ENCODE data around the gene PNLIPRP2.

PNLIPRP2 gene

GRCh38 chr10:116671274-116671926 lies 50.6 kb downstream of the PNLIPRP2 start:
- no peaks in the 10 kb centered on the region for H3K9me3 ChIP-seq (replicated peaks; ENCODE audit: low read length)
- no peak overlapping the region for H3K4me2 ChIP-seq (ENCODE audit: low read length)
- H3K36me3 ChIP-seq (ENCODE audit: insufficient read depth, low read length), result no peaks in the 10 kb centered on the region
- H3K9ac ChIP-seq (ENCODE audit: low read depth, low read length), result no peak overlapping the region
- H3K4me1 ChIP-seq (ENCODE audit: control insufficient read depth, insufficient read depth, low read length), result peaks cover 5% of the 10 kb centered on the region
- no peak overlapping the region for H3K4me3 ChIP-seq (ENCODE audit: low read length)
- no peaks in the 10 kb centered on the region for H3K27me3 ChIP-seq (ENCODE audit: control insufficient read depth, insufficient read depth, low read length)

DNA sequence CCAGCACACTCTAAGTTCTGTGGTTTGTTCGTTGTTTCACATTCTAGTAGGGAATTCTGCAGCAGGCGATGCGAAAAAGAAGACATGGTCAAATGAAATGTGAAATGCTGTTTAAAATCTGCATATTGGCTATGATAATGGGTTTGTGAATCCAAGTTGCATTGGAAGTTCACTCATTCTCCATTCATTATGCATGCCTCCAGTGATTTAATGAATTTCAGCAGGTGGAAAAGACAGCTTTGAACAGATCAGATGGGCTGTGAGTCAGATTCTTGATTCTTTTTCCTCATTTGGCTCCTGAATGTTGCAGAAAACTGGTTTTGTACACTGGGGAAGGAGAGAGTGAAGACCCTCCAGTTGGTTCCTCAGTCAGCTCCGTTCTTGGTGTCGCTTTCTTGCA lies 52.1 kb downstream of the PNLIPRP2 start:
- no peak overlapping the region for H3K4me3 ChIP-seq (ENCODE audit: low read length)
- H3K4me2 ChIP-seq (ENCODE audit: low read length), result no peak overlapping the region
- no peaks in the 10 kb centered on the region for H3K9me3 ChIP-seq (replicated peaks; ENCODE audit: low read length)
- H3K9ac ChIP-seq (ENCODE audit: low read depth, low read length), result no peak overlapping the region
- H3K4me1 ChIP-seq (ENCODE audit: control insufficient read depth, insufficient read depth, low read length), result peaks cover 5% of the 10 kb centered on the region
- no peaks in the 10 kb centered on the region for H3K27me3 ChIP-seq (ENCODE audit: control insufficient read depth, insufficient read depth, low read length)
- H3K36me3 ChIP-seq (ENCODE audit: insufficient read depth, low read length), result no peaks in the 10 kb centered on the region

DNA sequence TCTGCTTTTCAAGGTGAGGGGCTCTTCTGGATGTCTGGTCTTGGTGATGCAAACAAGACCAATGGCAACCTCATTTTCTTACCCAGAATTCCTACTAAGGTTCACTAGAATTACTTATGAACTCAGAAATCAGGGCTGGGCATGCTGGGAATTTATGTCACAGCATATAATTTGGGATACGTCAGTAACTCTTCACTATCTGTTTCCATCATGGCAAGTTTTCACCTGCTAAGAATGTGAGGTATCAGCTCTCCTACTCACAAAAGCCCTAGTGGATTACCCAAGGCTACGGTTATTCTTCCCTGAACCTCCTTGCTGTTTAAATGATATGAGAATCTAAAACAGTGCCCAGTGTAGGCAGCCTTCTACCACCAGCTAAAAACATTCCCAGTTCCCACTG lies 53.1 kb downstream of the PNLIPRP2 start:
- no peaks in the 10 kb centered on the region for H3K36me3 ChIP-seq (ENCODE audit: insufficient read depth, low read length)

DNA sequence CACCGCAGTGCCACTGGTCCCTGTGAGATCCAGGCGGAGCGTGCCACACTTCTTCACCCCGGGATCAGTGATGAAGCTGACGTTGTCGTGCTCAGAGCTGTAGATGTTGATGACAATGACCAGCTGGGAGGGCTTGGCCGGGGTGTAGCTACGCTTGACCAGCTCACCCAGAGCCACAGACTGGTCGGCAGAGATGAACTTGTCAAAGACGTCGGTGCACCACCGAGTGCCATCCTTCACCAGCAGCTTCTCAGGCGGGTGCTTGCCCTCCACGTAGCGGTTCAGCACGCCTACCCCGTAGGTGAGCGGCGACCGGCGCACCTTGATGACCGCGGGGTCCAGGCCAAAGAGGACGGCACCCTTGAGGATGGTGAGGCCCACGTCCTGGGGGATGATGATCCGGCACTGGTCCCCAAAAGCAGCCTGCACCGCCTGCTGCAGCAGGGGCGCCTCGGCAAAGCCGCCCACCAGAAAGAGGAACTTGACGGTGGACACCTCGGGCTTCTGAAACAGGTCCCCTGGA lies 54.2 kb downstream of the PNLIPRP2 start:
- H3K4me1 ChIP-seq (ENCODE audit: control insufficient read depth, insufficient read depth, low read length), result peaks cover 5% of the 10 kb centered on the region
- H3K4me3 ChIP-seq (ENCODE audit: low read length), result no peak overlapping the region
- no peak overlapping the region for H3K4me2 ChIP-seq (ENCODE audit: low read length)
- H3K36me3 ChIP-seq (ENCODE audit: insufficient read depth, low read length), result no peaks in the 10 kb centered on the region
- H3K27me3 ChIP-seq (ENCODE audit: control insufficient read depth, insufficient read depth, low read length), result no peaks in the 10 kb centered on the region
- H3K9ac ChIP-seq (ENCODE audit: low read depth, low read length), result no peak overlapping the region
- H3K9me3 ChIP-seq (replicated peaks; ENCODE audit: low read length), result no peaks in the 10 kb centered on the region

More for the DNA sequence above, 53.1 kb downstream of the PNLIPRP2 start:
- Histone ChIP-seq H3K4me2 (ENCODE audit: low read length) (no peak overlapping the region), H3K4me1 (ENCODE audit: control insufficient read depth, insufficient read depth, low read length) (peaks cover 5% of the 10 kb centered on the region), H3K4me3 (ENCODE audit: low read length) (no peak overlapping the region), H3K9ac (ENCODE audit: low read depth, low read length) (no peak overlapping the region), H3K27me3 (ENCODE audit: control insufficient read depth, insufficient read depth, low read length) (no peaks in the 10 kb centered on the region), H3K9me3 (replicated peaks; ENCODE audit: low read length) (no peaks in the 10 kb centered on the region)

GRCh38 chr10:116676118-116676517 lies 55.4 kb downstream of the PNLIPRP2 start:
- H3K9me3 ChIP-seq (replicated peaks; ENCODE audit: low read length), result no peaks in the 10 kb centered on the region
- H3K9ac ChIP-seq (ENCODE audit: low read depth, low read length), result no peak overlapping the region
- H3K4me3 ChIP-seq (ENCODE audit: low read length), result no peak overlapping the region
- peaks cover 5% of the 10 kb centered on the region for H3K4me1 ChIP-seq (ENCODE audit: control insufficient read depth, insufficient read depth, low read length)
- H3K36me3 ChIP-seq (ENCODE audit: insufficient read depth, low read length), result no peaks in the 10 kb centered on the region
- no peak overlapping the region for H3K4me2 ChIP-seq (ENCODE audit: low read length)
- H3K27me3 ChIP-seq (ENCODE audit: control insufficient read depth, insufficient read depth, low read length), result no peaks in the 10 kb centered on the region

- Histone ChIP-seq H3K9me3 (replicated peaks; ENCODE audit: low read length) (no peaks in the 10 kb centered on the region), H3K27me3 (ENCODE audit: control insufficient read depth, insufficient read depth, low read length) (no peaks in the 10 kb centered on the region), H3K36me3 (ENCODE audit: insufficient read depth, low read length) (no peaks in the 10 kb centered on the region), H3K4me2 (ENCODE audit: low read length) (no peak overlapping the region), H3K4me3 (ENCODE audit: low read length) (no peak overlapping the region), H3K4me1 (ENCODE audit: control insufficient read depth, insufficient read depth, low read length) (peaks cover 4% of the 10 kb centered on the region), H3K9ac (ENCODE audit: low read depth, low read length) (no peak overlapping the region)
These were observed 55.9 kb downstream of the PNLIPRP2 start for GRCh38 chr10:116676633-116677032.

- Histone ChIP-seq H3K27me3 (ENCODE audit: control insufficient read depth, insufficient read depth, low read length) (no peaks in the 10 kb centered on the region), H3K9ac (ENCODE audit: low read depth, low read length) (no peak overlapping the region), H3K4me1 (ENCODE audit: control insufficient read depth, insufficient read depth, low read length) (no peaks in the 10 kb centered on the region), H3K4me2 (ENCODE audit: low read length) (no peak overlapping the region), H3K36me3 (ENCODE audit: insufficient read depth, low read length) (no peaks in the 10 kb centered on the region), H3K9me3 (replicated peaks; ENCODE audit: low read length) (no peaks in the 10 kb centered on the region), H3K4me3 (ENCODE audit: low read length) (no peak overlapping the region)
These were observed 58.6 kb downstream of the PNLIPRP2 start for GRCh38 chr10:116679351-116679750.

DNA sequence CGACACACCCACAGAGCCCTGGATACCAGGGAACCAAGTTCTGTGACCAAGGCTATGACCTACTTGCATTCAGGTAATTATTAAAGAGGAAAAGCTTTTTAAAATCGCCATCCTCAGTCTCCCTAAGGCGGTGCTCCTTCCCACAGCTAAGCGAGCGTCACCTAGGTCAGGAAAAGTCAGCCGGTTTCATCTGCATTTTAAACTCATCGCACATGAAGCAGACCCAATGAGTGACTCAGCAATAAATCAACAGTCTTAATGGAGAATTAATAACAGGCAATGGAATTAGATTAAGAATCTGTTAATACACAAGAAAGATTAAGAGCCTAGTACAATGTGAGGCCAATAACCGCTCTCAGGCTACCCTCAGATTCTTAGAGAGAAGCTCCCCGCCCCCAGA lies 62.4 kb downstream of the PNLIPRP2 start:
- H3K9me3 ChIP-seq (replicated peaks; ENCODE audit: low read length), result no peaks in the 10 kb centered on the region
- H3K4me1 ChIP-seq (ENCODE audit: control insufficient read depth, insufficient read depth, low read length), result peaks cover 4% of the 10 kb centered on the region
- no peaks in the 10 kb centered on the region for H3K36me3 ChIP-seq (ENCODE audit: insufficient read depth, low read length)
- no peak overlapping the region for H3K4me2 ChIP-seq (ENCODE audit: low read length)
- H3K27me3 ChIP-seq (ENCODE audit: control insufficient read depth, insufficient read depth, low read length), result no peaks in the 10 kb centered on the region
- no peak overlapping the region for H3K4me3 ChIP-seq (ENCODE audit: low read length)
- H3K9ac ChIP-seq (ENCODE audit: low read depth, low read length), result no peak overlapping the region

DNA sequence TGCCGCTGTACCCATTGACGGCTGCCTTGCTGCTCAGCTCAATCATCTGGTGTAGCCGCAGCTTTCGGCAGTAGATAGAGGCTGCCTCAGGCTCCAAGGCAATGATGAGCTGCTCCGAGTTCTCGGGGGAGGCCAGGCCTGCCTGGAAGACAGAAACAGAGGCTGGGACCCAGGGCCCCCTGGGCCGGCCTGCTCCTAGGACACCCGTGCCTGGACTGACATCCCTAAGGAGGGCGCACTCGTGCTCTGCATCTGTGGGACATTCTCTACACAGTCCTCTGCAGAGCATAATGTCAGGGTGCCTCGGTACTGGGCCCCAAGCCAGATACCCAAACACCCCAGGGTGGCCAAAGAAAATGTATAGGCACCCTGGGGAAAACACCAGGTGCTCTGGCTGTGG lies 63.1 kb downstream of the PNLIPRP2 start:
- H3K36me3 ChIP-seq (ENCODE audit: insufficient read depth, low read length), result no peaks in the 10 kb centered on the region
- no peak overlapping the region for H3K4me2 ChIP-seq (ENCODE audit: low read length)
- H3K4me3 ChIP-seq (ENCODE audit: low read length), result no peak overlapping the region
- no peaks in the 10 kb centered on the region for H3K27me3 ChIP-seq (ENCODE audit: control insufficient read depth, insufficient read depth, low read length)
- peaks cover 10% of the 10 kb centered on the region for H3K4me1 ChIP-seq (ENCODE audit: control insufficient read depth, insufficient read depth, low read length)
- H3K9me3 ChIP-seq (replicated peaks; ENCODE audit: low read length), result no peaks in the 10 kb centered on the region
- H3K9ac ChIP-seq (ENCODE audit: low read depth, low read length), result no peak overlapping the region

DNA sequence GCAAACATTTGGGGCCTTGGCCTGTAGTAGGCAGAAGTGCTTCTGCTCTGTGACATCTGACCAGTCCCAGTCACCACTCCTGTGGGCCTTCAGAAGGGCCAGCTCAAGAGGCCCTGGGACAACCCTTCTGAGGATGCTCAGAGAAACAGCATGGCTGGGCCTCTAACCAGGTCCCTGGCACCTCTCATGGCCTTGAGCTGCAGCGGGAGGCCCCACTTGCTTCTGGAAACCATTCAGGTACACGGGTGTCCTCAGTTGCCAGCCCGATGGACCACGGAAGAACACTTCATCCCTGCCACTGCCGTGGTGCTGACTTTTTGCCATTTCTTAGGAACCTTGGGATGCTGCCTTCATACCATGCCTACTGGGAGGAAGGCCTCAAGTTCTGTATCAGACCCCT lies 64.0 kb downstream of the PNLIPRP2 start:
- Histone ChIP-seq H3K4me1 (ENCODE audit: control insufficient read depth, insufficient read depth, low read length) (peaks cover 15% of the 10 kb centered on the region), H3K36me3 (ENCODE audit: insufficient read depth, low read length) (no peaks in the 10 kb centered on the region), H3K9me3 (replicated peaks; ENCODE audit: low read length) (no peaks in the 10 kb centered on the region), H3K9ac (ENCODE audit: low read depth, low read length) (no peak overlapping the region), H3K27me3 (ENCODE audit: control insufficient read depth, insufficient read depth, low read length) (no peaks in the 10 kb centered on the region), H3K4me2 (ENCODE audit: low read length) (no peak overlapping the region), H3K4me3 (ENCODE audit: low read length) (no peak overlapping the region)

DNA sequence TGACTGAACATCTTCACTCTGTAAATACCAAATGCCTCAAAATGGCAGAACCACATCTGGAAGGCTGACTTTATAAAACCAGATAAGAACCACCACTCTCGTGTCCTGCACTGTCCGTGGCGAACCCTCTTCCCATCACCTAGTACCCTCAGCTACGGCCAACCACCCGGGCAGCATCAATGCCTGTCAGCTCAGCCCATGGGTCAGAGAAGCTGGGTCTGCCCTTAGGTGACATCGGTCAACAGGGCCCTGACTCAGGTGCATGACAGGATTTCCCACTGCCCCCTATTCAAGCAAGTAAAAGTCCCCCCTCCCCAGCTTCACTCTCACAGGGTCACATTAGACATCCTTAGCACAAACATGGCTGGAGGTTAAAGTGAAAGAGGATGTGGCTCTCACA lies 65.1 kb downstream of the PNLIPRP2 start:
- Histone ChIP-seq H3K36me3 (ENCODE audit: insufficient read depth, low read length) (no peaks in the 10 kb centered on the region), H3K9ac (ENCODE audit: low read depth, low read length) (no peak overlapping the region)

DNA sequence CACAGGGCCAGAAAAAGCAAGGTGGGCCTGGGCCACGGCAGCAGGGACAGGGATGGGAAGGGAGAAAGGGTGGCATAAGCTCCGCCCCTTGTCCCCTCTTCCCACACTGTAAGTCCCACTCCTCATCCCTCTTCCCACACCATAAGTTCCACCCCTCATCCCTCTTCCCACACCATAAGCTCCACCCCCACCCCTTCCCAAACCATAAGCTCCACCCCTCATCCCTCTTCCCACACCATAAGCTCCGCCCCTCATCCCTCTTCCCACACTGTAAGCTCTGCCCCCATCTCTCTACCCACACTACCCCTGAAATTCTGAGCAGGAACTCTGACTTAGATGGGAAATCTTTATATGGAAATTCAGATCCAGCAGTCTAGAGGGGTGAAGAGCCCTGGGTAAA lies 65.9 kb downstream of the PNLIPRP2 start:
- peaks cover 15% of the 10 kb centered on the region for H3K4me1 ChIP-seq (ENCODE audit: control insufficient read depth, insufficient read depth, low read length)
- H3K4me2 ChIP-seq (ENCODE audit: low read length), result no peak overlapping the region
- H3K27me3 ChIP-seq (ENCODE audit: control insufficient read depth, insufficient read depth, low read length), result no peaks in the 10 kb centered on the region
- no peaks in the 10 kb centered on the region for H3K9me3 ChIP-seq (replicated peaks; ENCODE audit: low read length)
- H3K36me3 ChIP-seq (ENCODE audit: insufficient read depth, low read length), result no peaks in the 10 kb centered on the region
- no peak overlapping the region for H3K4me3 ChIP-seq (ENCODE audit: low read length)
- H3K9ac ChIP-seq (ENCODE audit: low read depth, low read length), result no peak overlapping the region

More for the DNA sequence above, 65.1 kb downstream of the PNLIPRP2 start:
- H3K4me1 ChIP-seq (ENCODE audit: control insufficient read depth, insufficient read depth, low read length), result peaks cover 15% of the 10 kb centered on the region
- H3K9me3 ChIP-seq (replicated peaks; ENCODE audit: low read length), result no peaks in the 10 kb centered on the region
- H3K27me3 ChIP-seq (ENCODE audit: control insufficient read depth, insufficient read depth, low read length), result no peaks in the 10 kb centered on the region
- no peak overlapping the region for H3K4me3 ChIP-seq (ENCODE audit: low read length)
- no peak overlapping the region for H3K4me2 ChIP-seq (ENCODE audit: low read length)
